ENCODE measurements around the gene TWIST2. TPM values are rescaled to one million over a fixed set of nuclear protein-coding genes. Genes with fewer than 3 reads are reported as not detected.

The TWIST2 gene
- total and polyA plus RNA-seq, 8 donors: 0.58 to 58.0 (median 12.3) TPM

GRCh38 chr2:238928520-238929241 is 80.8 kb downstream of the TWIST2 start:
- peak in 1 of 2 donors; percentile 21 for DNase-seq
- no peaks in the 10 kb centered on the region for H3K36me3 ChIP-seq
- peaks cover 0 to 34% (median 0%) of the 10 kb centered on the region in 3 donors for H3K27me3 ChIP-seq
- intact Hi-C loops (cut with DNase I; ENCODE audit: low total_unique reads): no loop called here
- TF ChIP-seq POLR2AphosphoS5 (IDR thresholded peaks at IDR 0.05) (no peak), CTCF (IDR thresholded peaks at IDR 0.05) (no peak), EP300 (IDR thresholded peaks at IDR 0.05) (no peak), POLR2A (IDR thresholded peaks at IDR 0.05) (no peak)
- H3K27ac ChIP-seq: peak overlapping the region in 2 of 5 donors; percentile 31 to 58
- H3K4me1 ChIP-seq: peaks cover 0 to 5% (median 2%) of the 10 kb centered on the region in 4 donors
- peaks cover 0 to 4% (median under 1%) of the 10 kb centered on the region in 4 donors for H3K9me3 ChIP-seq
- H3K4me3 ChIP-seq: no peak overlapping the region
- 74 to 82% (median 78%) methylated on average over 14 to 18 of the region's 18 CpGs for WGBS, 5 donors

DNA sequence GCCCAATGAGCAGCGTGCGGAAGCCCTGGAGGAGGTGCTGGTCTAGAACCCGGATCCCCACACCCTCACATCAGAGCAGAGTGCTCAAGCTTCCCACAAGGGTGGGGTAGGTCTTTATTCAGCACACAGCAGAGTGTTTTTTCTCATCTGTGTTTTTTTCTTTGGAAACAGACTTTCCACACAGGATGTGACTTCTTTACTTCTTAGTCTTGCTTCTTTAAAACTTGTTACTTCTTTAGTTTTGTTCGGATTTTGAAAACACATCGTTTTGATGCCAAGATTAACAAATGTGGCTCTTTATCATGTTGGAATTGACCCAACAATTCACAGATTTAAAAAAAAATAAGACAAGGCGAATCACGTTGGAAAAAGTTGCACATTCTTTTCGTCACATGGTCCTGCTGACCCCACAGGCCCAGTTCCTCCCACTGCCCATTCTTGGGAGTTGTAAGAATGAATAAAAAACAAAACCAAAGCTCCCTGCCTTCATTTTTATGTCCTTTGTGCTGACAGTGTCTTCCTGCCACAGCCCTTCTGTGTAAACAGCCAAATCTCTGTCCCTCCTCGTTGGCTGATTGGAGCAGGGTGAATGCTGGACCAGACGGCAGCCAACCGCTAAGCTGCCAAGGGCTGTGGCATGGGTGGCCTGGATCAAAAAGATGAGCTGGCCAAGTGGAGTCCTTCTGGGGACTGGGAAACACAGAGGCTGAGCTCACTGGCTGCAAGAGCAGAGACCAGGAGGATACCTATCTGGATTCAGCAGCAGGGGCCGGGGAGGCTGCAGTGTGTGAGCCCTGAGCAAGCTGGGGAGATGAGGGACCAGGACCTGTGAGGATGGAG is 81.6 kb downstream of the TWIST2 start:
- 53 to 59% (median 56%) methylated on average over 12 of the region's 12 CpGs for WGBS, 5 donors
- Histone ChIP-seq H3K36me3 (no peaks in the 10 kb centered on the region), H3K4me1 (peaks cover 0 to 5% (median 2%) of the 10 kb centered on the region in 4 donors), H3K9me3 (peaks cover 0 to 11% (median 3%) of the 10 kb centered on the region in 4 donors), H3K27me3 (peaks cover 0 to 34% (median 0%) of the 10 kb centered on the region in 3 donors), H3K27ac (peak overlapping the region in 3 of 5 donors; percentile 6 to 58 (median 31)), H3K4me3 (no peak overlapping the region)
- no peak for TF ChIP-seq EP300 (IDR thresholded peaks at IDR 0.05)
- TF ChIP-seq CTCF (IDR thresholded peaks at IDR 0.05): no peak
- no peak for TF ChIP-seq POLR2AphosphoS5 (IDR thresholded peaks at IDR 0.05)
- no peak for TF ChIP-seq POLR2A (IDR thresholded peaks at IDR 0.05)
- intact Hi-C loops (cut with DNase I; ENCODE audit: low total_unique reads): no loop called here
- DNase-seq: peak; percentile 25 to 63

GRCh38 chr2:238930216-238930615 is 82.3 kb downstream of the TWIST2 start:
- DNase-seq: no peak
- no peaks in the 10 kb centered on the region for H3K36me3 ChIP-seq
- peaks cover 0 to 34% (median 0%) of the 10 kb centered on the region in 3 donors for H3K27me3 ChIP-seq
- H3K4me3 ChIP-seq: no peak overlapping the region
- peak overlapping the region in 3 of 5 donors; percentile 6 to 58 (median 31) for H3K27ac ChIP-seq
- intact Hi-C loops (cut with DNase I; ENCODE audit: low total_unique reads): no loop called here
- 68 to 88% (median 86%) methylated on average over 6 of the region's 6 CpGs for WGBS, 5 donors
- H3K9me3 ChIP-seq: peaks cover 0 to 11% (median 3%) of the 10 kb centered on the region in 4 donors
- H3K4me1 ChIP-seq: peaks cover 0 to 5% (median 2%) of the 10 kb centered on the region in 4 donors
- no peak for TF ChIP-seq POLR2A (IDR thresholded peaks at IDR 0.05)
- TF ChIP-seq CTCF (IDR thresholded peaks at IDR 0.05): no peak
- no peak for TF ChIP-seq POLR2AphosphoS5 (IDR thresholded peaks at IDR 0.05)
- no peak for TF ChIP-seq EP300 (IDR thresholded peaks at IDR 0.05)

All from stomach (tissue), 9 donors.